ENCODE data around the gene VSIG8.
A peak's percentile ranks its signal among the peaks of the same experiment; 100 is the strongest.
"Not testable (repeated sequence)": the region's sequence is repeated elsewhere in the genome, so short reads cannot be mapped to it uniquely, and the experiment has no call there.

Gene VSIG8, protein sequence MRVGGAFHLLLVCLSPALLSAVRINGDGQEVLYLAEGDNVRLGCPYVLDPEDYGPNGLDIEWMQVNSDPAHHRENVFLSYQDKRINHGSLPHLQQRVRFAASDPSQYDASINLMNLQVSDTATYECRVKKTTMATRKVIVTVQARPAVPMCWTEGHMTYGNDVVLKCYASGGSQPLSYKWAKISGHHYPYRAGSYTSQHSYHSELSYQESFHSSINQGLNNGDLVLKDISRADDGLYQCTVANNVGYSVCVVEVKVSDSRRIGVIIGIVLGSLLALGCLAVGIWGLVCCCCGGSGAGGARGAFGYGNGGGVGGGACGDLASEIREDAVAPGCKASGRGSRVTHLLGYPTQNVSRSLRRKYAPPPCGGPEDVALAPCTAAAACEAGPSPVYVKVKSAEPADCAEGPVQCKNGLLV

GRCh38 chr1:159862557-159862956 is at the start of gene VSIG8:
VSIG8 (minus strand) TSS chr1:159862657; CDS start chr1:159862521, 136 bp downstream.
- DNase-seq (ENCODE audit: low spot score): no peak

- DNase-seq (ENCODE audit: low spot score): no peak
These were observed 49.0 kb upstream of the VSIG8 start for GRCh38 chr1:159911326-159912070.

DNA sequence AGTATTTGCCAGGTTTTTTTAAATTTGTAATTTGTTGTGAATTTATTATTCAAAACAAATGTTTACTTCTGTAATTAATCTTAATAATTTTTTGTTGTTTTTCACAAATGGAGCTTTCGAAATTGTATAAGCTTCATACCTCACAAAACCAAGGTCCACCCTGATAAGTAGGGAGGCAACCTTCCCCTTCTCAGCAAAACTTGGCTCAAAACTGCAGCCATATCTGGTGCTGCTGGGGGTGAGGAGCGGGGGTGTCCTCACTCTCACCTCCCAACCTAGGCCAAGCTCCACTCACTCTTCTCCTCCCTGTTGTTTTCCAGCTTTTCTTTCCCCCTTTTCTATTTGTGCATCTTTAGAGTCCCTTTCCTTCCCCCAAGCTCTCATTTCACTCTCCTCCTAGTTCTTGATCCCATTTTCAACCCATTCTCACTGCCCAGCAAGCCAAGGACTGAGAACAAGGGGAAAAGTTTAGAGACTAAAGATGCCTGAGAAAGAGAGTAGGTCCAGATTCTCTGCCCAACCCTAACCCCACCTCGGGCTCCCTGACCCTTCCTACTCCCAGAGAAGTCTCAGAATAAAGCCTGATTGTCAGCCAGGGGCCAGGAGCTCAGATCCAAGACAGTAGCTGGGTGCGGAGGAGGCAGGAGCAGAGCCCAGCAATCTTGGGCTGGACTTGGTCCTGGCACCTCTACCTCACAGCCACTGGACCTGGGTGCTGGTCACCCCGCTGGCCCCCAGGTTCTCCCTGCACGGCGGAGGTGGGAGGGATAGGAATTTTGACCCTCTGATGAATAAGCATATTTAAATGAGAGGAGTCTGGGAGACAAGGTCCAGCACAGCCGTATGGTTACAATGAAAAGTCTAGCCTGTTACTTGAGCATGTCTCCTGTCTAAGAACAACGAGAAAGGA is 45.8 kb upstream of the VSIG8 start:
- no peak for DNase-seq (ENCODE audit: low spot score)

DNA sequence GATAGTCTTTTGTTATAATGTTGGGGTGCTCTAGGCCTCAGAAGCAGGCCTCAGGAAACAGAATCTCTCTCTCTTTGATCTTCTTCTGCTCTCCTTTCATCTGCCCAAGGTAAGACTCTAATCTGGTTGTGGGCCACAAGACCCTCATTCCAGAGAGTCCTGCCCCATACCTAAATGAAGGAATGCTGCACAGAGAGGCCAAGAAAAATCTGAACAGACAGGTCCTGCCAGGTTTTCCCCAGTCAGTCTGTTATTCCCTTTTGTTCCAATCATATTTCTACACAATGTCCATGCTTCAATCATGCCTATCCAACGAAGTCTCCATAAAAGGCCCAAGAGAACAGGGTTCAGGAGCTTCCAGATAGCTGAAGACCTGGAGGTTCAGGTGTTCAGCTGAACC is 44.5 kb upstream of the VSIG8 start:
- no peak for DNase-seq (ENCODE audit: low spot score)

GRCh38 chr1:159904036-159904435 is 41.6 kb upstream of the VSIG8 start:
- not testable (repeated sequence) for DNase-seq (ENCODE audit: low spot score)

GRCh38 chr1:159902541-159902940 is 40.1 kb upstream of the VSIG8 start:
- DNase-seq (ENCODE audit: low spot score): no peak

GRCh38 chr1:159900755-159901360 is 38.4 kb upstream of the VSIG8 start:
- no peak for DNase-seq (ENCODE audit: low spot score)

- peak; percentile 73 for DNase-seq (ENCODE audit: low spot score)
These were observed 37.7 kb upstream of the VSIG8 start, which contains the start of gene CFAP45 for GRCh38 chr1:159900086-159900680. CFAP45 (minus strand) TSS chr1:159900165; CDS start chr1:159900098, 67 bp downstream.

DNA sequence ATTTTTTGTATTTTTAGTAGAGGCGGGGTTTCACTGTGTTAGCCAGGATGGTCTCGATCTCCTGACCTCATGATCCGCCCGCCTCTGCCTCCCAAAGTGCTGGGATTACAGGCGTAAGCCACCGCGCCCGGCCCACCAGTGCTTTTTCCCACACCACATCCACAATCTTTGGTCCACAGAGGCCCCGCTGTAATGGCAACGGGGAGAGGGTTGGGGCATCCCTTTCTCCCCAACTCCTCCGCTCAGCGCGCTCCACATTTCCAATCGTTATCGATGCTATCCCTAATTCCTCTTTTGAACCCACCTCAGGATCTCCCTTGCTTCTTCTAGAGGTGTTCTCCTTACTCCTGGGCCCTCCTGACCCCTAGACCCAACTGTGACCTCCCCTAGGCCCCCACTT is 37.2 kb upstream of the VSIG8 start:
- not testable (repeated sequence) for DNase-seq (ENCODE audit: low spot score)

- no peak for DNase-seq (ENCODE audit: low spot score)
These were observed 36.1 kb upstream of the VSIG8 start for GRCh38 chr1:159898527-159898926.

DNA sequence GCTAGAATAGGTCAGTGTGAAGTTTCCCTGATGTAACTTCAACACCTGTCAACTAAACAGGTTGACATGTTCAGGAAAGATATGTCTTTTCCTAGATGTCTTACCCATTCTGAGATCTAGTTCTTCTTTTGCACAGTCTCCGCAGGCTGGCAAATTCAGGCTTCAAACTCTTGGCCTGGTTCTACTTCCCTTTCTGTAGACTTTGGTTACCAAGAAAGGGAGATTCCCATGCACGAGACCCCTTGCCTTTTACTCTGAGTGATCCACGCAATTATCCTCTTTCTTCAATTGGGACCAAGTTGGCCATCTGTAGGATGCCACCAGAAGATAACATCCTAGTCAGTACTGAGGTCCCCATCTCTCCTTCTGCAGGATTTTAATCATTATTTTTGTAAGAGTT is 35.5 kb upstream of the VSIG8 start:
- DNase-seq (ENCODE audit: low spot score): no peak

DNA sequence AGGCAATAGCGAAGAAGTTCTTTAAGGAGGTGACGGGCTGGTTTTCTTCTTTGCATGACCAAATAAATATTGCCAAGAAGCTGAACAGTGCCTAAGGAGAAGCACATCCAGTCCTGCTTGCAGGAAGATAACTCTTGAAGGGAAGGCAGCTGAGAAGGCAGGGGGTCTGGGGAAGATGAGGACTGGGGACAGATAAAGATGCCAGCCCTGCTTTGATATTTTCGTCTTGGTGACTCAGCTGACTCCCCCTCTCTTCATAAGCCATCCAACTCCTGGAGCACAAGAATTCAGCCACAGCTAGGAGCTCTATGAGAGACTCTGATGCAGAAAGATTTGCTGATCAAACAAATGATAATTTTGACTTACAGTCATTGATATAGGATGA is 34.1 kb upstream of the VSIG8 start:
- no peak for DNase-seq (ENCODE audit: low spot score)

DNA sequence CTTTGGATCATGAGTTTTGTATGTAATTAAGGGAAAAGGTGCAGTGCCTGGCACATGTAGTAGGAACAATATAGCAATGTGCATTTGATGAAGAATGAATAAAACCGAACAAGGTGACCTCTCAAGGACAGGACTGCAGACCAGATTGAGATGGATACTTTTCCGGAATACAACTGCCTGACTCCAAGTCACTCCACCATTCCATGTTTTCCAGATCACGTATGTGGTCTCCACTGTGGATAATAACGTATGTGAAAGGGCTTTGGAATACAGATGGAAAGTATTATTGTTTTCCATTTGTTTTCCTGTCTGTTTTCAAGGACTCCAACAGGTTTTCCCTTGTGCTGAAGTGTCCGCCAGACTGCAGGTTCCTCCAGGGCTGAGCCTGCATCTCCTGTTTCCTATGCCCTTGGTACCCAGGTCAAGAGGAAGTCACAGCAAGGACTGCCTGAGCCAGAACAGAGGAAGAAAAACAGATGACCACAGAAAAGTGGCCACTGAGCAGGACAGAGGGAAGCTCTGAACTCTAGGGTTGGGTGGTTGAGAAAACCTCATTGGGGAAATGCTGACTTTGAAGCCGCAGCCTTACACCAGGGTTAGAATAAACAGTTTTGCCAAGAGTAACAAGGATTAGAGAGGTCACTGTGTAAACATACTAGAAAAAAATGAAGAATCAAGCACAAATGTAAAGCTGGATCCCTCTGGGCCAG is 33.5 kb upstream of the VSIG8 start:
- DNase-seq (ENCODE audit: low spot score): no peak

DNA sequence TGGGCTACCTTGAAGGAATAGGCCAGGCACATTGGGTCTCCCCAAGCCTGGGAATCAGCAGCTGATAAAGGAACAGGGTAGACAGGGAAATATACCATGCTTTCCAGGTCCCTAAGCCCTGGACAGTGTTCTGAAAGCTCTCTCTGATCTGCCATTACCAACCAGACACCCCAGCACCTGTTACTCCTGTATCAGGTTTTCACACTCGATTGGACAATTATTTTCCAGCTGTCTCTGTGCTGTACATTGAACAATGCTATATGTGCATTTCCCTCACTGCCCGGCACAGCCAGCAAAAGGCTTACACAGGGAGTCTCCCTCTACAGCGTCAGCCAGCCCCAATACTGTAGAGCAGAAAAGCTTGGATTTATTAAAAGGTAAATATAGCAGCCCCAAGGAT is 32.8 kb upstream of the VSIG8 start:
- DNase-seq (ENCODE audit: low spot score): no peak

GRCh38 chr1:159892944-159893343 is 30.5 kb upstream of the VSIG8 start:
- no peak for DNase-seq (ENCODE audit: low spot score)

- peak; percentile 65 for DNase-seq (ENCODE audit: low spot score)
These were observed 29.1 kb upstream of the VSIG8 start for GRCh38 chr1:159891275-159892157.

DNA sequence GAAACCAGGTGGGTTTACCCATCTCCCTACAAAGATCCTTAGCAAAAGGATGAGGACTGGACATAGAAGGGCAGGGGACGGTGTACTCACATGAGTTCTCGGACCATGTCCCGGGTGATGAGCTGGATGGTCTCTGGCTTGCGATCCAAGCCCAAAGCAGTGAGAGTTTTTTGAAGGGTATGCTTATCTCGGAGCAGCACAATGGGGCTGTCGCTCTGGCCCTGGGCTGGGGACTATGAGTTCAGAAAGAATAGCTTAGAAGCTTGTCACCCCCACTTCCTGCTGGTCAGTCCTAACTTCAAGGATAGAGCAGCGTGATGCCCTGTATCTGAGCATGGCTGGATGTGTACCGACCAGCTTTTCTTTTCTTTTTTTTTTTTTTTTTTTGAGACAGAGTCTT is 27.9 kb upstream of the VSIG8 start:
- no peak for DNase-seq (ENCODE audit: low spot score)

DNA sequence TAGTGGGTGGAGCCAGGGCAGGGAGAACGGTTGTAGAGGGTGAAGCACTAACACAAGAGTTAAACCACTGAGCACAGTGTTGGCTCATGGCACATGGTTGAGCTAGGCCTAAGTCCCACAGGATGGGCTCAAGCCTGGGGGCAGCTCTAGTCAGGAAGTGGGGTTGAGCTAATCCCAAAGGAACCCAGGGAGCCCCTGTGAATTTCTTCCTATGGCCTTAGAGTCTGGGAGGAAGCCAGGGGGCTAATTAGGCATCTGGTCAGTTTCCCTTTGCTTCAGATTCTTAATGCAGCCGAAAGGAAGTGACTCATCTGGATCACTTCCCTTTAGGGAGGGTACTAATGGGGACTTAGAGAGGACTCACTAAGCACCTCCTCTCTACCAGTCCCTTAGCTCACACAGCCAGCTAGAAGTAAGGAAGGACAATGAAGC is 27.4 kb upstream of the VSIG8 start:
- DNase-seq (ENCODE audit: low spot score): peak; percentile 66

GRCh38 chr1:159889202-159889601 is 26.7 kb upstream of the VSIG8 start:
- DNase-seq (ENCODE audit: low spot score): peak; percentile 51

DNA sequence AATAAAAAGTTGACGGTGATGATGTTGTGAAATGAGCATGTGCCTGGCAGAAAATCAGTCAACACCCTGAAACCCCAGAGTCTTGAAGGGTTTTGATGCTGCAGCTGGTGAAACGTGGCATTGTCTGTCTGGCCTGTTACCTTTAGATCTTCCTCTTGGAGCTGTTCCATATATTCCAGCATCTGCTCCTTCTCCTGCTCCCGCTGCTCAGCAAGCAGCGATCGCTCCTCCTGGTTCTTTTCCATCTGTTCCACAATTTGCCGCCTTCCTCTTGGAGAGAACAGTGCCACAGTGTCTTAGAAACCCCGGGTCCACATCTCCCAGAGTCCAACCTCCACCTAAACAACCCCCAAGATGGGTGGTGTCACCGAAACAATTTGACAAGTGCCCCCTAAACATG is 21.8 kb upstream of the VSIG8 start:
- no peak for DNase-seq (ENCODE audit: low spot score)
